ENCODE results near the gene NECAB2. TPM values are rescaled to one million over a fixed set of nuclear protein-coding genes. Genes with fewer than 3 reads are reported as not detected.

NECAB2 gene
- total RNA-seq (not detected), polyA plus RNA-seq (under 1 TPM; 0.04 to 0.13 (median 0.09) TPM)
- long read RNA-seq, donor 1 = 0 reads
- long read RNA-seq, donor 2 = 0 reads

GRCh38 chr16:83967838-83968305, at the start of gene NECAB2:
Gene NECAB2, plus strand, starts transcription at chr16:83968244. Its CDS starts 405 bp downstream, at chr16:83968649.
- peak; percentile 60 to 73 for DNase-seq

GRCh38 chr16:83920894-83921491, 47.1 kb upstream of the NECAB2 start:
- intact Hi-C loops (cut with DNase I) = no loop called here
- DNase-seq (no peak), ATAC-seq (no peak)
- H3K4me3 ChIP-seq = no peak overlapping the region
- H3K27me3 ChIP-seq (ENCODE audit: insufficient read depth in 3 of 3, low read length in 2 of 3) = no peaks in the 10 kb centered on the region
- TF ChIP-seq CTCF (IDR thresholded peaks at IDR 0.05) = no peak
- H3K9me3 ChIP-seq = no peaks in the 10 kb centered on the region
- H3K4me1 ChIP-seq = no peaks in the 10 kb centered on the region
- H3K36me3 ChIP-seq (ENCODE audit: insufficient read depth in 1 of 2, low read depth in 1 of 2) = peaks cover 3 to 39% of the 10 kb centered on the region in 2 donors
- no peak overlapping the region for H3K27ac ChIP-seq
- 90 to 98% (median 93%) methylated on average over 2 of the region's 2 CpGs for WGBS, 3 donors

More at GRCh38 chr16:83967838-83968305, at the start of gene NECAB2:
- Histone ChIP-seq H3K27ac (no peak within 1 kb of the TSS), H3K4me1 (no peaks in the 10 kb centered on the region), H3K27me3 (ENCODE audit: insufficient read depth in 3 of 3, low read length in 2 of 3) (no peaks in the 10 kb centered on the region), H3K9me3 (no peaks in the 10 kb centered on the region), H3K4me3 (peak within 1 kb of the TSS; percentile 48), H3K36me3 (ENCODE audit: insufficient read depth in 1 of 2, low read depth in 1 of 2) (peaks cover 4 to 36% of the 10 kb centered on the region in 2 donors)
- intact Hi-C loops (cut with DNase I) = loop anchor here (5.0 to 10.0 kb wide), 3 partner anchors 74 to 217 kb away; partner anchors contain the start of genes SLC38A8 (in 1 of the 2) and TAF1C (in 1 of the 2)
- peak in 3 of 4 donors; percentile 39 to 68 (median 65) for ATAC-seq
- peak; percentile 64 for TF ChIP-seq CTCF (IDR thresholded peaks at IDR 0.05)
- 9 to 19% (median 18%) methylated on average over 15 to 35 of the region's 35 CpGs for WGBS, 3 donors

- peaks cover 8% of the 10 kb centered on the region for H3K4me1 ChIP-seq
- DNase-seq (peak in 1 of 2 donors; percentile 49), ATAC-seq (no peak)
- H3K27me3 ChIP-seq (ENCODE audit: insufficient read depth in 3 of 3, low read length in 2 of 3) = no peaks in the 10 kb centered on the region
- no peak overlapping the region for H3K27ac ChIP-seq
- no peak for TF ChIP-seq CTCF (IDR thresholded peaks at IDR 0.05)
- H3K36me3 ChIP-seq (ENCODE audit: insufficient read depth in 1 of 2, low read depth in 1 of 2) = peaks cover 3 to 19% of the 10 kb centered on the region in 2 donors
- no peak overlapping the region for H3K4me3 ChIP-seq
- intact Hi-C loops (cut with DNase I) = no loop called here
- no peaks in the 10 kb centered on the region for H3K9me3 ChIP-seq
- WGBS, 3 donors = 76 to 84% (median 80%) methylated on average over 30 to 31 of the region's 31 CpGs
These were observed 44.3 kb upstream of the NECAB2 start for GRCh38 chr16:83923581-83924365.

GRCh38 chr16:83924686-83925085, 43.4 kb upstream of the NECAB2 start:
- no peaks in the 10 kb centered on the region for H3K27me3 ChIP-seq (ENCODE audit: insufficient read depth in 3 of 3, low read length in 2 of 3)
- ATAC-seq (no peak), DNase-seq (peak in 1 of 2 donors; percentile 39)
- H3K27ac ChIP-seq = no peak overlapping the region
- intact Hi-C loops (cut with DNase I) = no loop called here
- peaks cover 8% of the 10 kb centered on the region for H3K4me1 ChIP-seq
- no peak overlapping the region for H3K4me3 ChIP-seq
- no peaks in the 10 kb centered on the region for H3K9me3 ChIP-seq
- 70 to 81% (median 73%) methylated on average over 13 of the region's 13 CpGs for WGBS, 3 donors
- TF ChIP-seq CTCF (IDR thresholded peaks at IDR 0.05) = no peak
- H3K36me3 ChIP-seq (ENCODE audit: insufficient read depth in 1 of 2, low read depth in 1 of 2) = peaks cover 0 to 13% of the 10 kb centered on the region in 2 donors
